GM19351 (cell line): ENCODE data around the gene CA4.

Experiments used
- ATAC-seq: cut with Tn5 transposase; IDR thresholded peaks from one replicate; pipeline ENCODE4 v1.9.1; 2021; ENCODE audit warnings: mild to moderate bottlenecking, moderate library complexity; ENCODE audit not compliant: unreplicated experiment

Gene CA4

GRCh38 chr17:60154616-60155426 is 5.0 kb downstream of the CA4 start:
- ATAC-seq: no peak

DNA sequence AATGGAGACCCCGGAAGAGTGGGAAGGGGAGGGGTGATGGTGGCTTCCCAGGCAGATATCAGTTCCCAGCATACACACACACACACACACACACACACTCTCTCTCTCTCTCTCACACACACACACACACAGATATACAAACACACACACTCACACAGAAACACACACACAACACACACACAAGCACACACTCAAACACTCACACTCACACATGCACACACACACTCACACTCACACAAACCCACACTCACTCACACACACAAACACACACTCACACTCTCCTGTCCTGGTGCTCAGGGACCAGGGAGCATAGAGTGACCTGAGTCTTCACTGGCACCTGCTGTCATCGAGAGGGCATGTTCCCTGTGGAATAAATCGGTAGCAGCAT is 5.6 kb downstream of the CA4 start:
- ATAC-seq: no peak

DNA sequence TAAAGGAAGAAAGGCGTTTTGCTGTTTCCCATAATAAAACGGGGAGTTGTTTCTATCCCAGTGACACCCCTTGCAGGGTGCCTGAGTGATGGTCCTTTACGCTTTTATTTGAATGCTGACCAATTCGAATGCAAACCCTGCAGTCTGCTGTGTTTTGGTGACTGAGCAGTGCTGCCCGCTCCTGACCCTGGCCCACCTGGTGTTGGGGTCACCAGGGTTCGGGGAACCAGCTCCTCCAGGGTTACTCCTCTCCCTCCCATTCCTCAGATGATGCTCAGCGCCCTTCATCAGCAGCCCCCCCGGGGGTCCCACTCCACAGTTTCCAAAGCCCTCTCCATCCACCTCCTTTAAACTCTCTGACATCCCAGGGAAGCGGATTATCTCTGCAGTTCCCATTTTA is 6.0 kb downstream of the CA4 start:
- no peak for ATAC-seq

- ATAC-seq: no peak
These were observed 7.0 kb downstream of the CA4 start for GRCh38 chr17:60156746-60157145.

DNA sequence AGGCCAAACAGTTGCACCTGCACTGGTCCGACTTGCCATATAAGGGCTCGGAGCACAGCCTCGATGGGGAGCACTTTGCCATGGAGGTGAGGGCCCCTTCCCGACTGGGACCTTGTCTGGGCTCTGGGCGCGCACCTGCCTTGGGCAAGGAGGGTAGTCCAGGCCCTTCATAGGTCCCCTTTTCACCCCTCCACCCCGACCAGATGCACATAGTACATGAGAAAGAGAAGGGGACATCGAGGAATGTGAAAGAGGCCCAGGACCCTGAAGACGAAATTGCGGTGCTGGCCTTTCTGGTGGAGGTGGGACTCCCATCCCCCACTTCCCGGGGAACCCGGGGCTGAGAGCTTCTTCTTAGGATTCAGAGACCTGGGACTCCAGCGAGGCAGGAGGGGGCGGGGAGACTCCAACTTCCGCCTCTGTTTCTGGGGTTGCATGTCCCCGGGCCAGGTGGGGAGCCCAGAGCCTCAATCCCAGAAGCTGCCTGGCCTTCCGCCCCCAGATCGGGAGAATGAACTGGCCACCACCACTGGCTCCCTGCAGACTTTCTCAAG is 7.8 kb downstream of the CA4 start:
- no peak for ATAC-seq

GRCh38 chr17:60158751-60159478 is 9.1 kb downstream of the CA4 start:
- ATAC-seq: no peak

GRCh38 chr17:60159479-60159866 is 9.7 kb downstream of the CA4 start:
- no peak for ATAC-seq

DNA sequence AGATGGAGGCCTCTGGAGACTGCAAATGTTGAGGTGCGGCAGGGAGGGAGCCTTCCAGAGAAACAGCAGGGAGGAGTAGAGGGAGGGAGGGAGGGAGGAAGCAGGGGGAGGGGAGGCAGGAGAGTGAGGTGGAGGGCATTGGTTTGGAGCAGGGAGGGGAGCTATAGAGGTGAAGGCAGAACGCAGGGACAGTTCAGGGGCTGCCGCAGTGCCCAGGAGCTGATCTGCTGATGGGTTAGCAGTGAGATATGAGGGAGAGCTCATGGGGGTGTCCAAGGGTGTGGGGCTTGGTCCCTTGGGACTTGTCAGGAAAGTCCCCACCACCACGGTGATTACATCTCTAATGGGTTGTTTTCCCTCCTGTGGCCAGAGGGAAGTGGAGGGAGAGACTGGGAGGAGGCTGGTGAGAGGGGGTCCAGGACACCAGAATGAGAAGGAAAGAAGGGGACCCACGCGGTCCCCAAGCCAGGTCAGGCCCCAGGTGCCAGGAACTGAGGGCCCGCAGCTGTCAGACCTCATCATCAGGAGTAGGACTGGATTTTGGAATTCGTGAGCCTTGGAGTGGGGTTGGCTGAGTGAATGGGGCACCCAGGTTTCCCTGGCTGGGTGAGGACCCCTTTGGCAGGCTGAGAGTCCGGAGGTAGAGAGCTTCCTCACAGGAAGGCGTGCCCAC is 11.2 kb downstream of the CA4 start:
- ATAC-seq: no peak

GRCh38 chr17:60161598-60162330 is 12.0 kb downstream of the CA4 start:
- ATAC-seq: no peak

- ATAC-seq: no peak
These were observed 13.5 kb downstream of the CA4 start for GRCh38 chr17:60163108-60163784.

DNA sequence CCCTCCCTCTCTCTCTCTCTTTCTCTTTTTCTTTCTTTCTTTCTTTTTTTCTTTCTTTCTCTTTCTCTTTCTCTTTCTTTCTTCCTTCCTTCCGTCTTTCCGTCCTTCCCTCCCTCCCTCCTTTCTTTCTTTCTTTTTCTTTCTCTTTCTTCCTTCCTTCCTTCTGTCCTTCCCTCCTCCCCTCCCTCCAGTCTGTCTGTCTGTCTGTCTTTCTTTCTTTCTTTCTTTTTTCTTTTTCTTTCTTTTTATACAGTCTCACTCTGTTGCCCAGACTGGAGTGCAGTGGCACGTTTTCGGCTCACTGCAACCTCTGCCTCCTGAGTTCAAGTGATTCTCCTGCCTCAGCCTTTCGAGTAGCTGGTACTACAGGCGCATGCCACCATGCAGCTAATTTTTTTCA is 14.4 kb downstream of the CA4 start:
- ATAC-seq: no peak

DNA sequence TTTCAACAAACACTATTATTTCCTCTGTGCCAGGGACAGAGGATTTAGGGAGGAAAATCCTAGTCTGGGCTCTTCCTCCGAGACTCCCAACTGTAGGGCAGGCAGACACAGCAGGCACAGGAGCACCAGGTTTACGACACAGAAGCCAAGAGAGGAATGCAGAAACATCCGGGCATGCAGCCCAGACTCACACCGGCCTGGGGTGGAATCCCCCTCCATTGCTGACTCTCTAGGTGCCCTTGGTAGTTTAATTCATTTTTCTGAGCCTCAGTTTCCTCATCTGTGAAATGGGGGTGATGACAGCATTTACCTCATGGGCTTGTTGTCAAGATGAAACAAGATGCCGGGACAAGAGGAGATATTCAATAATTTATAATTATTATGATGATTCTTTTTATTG is 14.9 kb downstream of the CA4 start:
- ATAC-seq: no peak

GRCh38 chr17:60165223-60165622 is 15.4 kb downstream of the CA4 start:
- no peak for ATAC-seq

- no peak for ATAC-seq
These were observed 16.2 kb downstream of the CA4 start for GRCh38 chr17:60165971-60166370.

GRCh38 chr17:60167065-60167741 is 17.4 kb downstream of the CA4 start:
- ATAC-seq: no peak

DNA sequence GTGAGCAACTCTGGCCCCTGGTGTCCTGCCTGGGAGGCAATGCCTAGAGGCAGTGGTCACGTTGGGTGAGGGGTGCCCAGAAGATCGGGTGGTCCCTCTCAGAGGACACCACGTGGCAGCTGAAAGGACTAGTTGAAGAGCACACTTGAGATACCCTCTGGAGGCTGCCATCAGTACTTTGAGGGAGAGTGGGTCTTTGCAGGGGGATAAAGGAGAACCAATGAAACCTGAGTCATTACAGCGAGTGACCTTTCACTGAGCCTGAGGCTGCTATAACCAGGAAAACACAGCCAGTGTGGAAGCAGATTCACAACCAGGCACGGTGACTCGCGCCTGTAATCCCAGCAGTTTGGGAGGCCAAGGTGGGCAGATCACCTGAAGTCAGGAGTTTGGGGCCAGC is 18.9 kb downstream of the CA4 start:
- ATAC-seq: no peak

GRCh38 chr17:60169921-60170817 is 20.4 kb downstream of the CA4 start:
- no peak for ATAC-seq

GRCh38 chr17:60170835-60171752 is 21.3 kb downstream of the CA4 start:
- no peak for ATAC-seq
